Right lobe of liver (tissue), 6 donors: ENCODE measurements around the gene DNMT3A. TPM values are rescaled to one million over a fixed set of nuclear protein-coding genes. Genes with fewer than 3 reads are reported as not detected.

ENCODE experiments used
- ATAC-seq, 4 donors: fragments of 200-7000 bp; cut with Tn5 transposase; one replicate each; pipeline ENCODE4 v1.9.1; 2020; ENCODE audit warnings: mild to moderate bottlenecking in 4 of 4, moderate library complexity in 4 of 4
- DNase-seq, 3 donors: peaks; one replicate each; pipeline ENCODE4 v3.0.0-alpha.2; 2020
- H3K27ac ChIP-seq, 3 donors: fragments of 200-600 bp; one replicate each; pipeline ENCODE4 v1.8.0; 2022
- H3K27me3 ChIP-seq, 2 donors: fragments of 200-600 bp; one replicate each; pipeline ENCODE4 v1.8.0; 2022
- H3K36me3 ChIP-seq, 4 donors: fragments of 200-600 bp; sonication (generic) in 1 of 4; one replicate each; pipeline versions ENCODE4 v1.5.1 to v1.8.0; 2017 to 2022; ENCODE audit warnings: control low read depth in 1 of 4
- H3K4me1 ChIP-seq, 4 donors: fragments of 200-600 bp; sonication (generic) in 1 of 4; one replicate each; pipeline versions ENCODE4 v1.5.1 to v1.8.0; 2017 to 2022; ENCODE audit warnings: control low read depth in 1 of 4
- H3K4me3 ChIP-seq, 3 donors: fragments of 200-600 bp; one replicate each; pipeline ENCODE4 v1.8.0; 2022
- H3K9me3 ChIP-seq, 4 donors: fragments of 200-600 bp; sonication (generic) in 1 of 4; one replicate each; pipeline versions ENCODE4 v1.5.1 to v1.8.0; 2017 to 2022; ENCODE audit warnings: control low read depth in 1 of 4
- CTCF ChIP-seq, 4 donors: fragments of 200-600 bp in 3 of 4; fragments of 450-650 bp in 1 of 4; IDR thresholded peaks; one replicate each; pipeline versions ENCODE4 v1.5.1 to v1.8.0; 2016 to 2022; ENCODE audit warnings: antibody characterized with exemption in 4 of 4, mild to moderate bottlenecking in 2 of 4
- POLR2A ChIP-seq: fragments of 450-650 bp; IDR thresholded peaks from one replicate; pipeline ENCODE4 v1.6.1; 2017; ENCODE audit warnings: antibody characterized with exemption, mild to moderate bottlenecking
- WGBS: methylation state at CpG from one replicate; pipeline ENCODE4 v1.1.6; 2018; ENCODE audit warnings: low coverage, low lambda C conversion rate; ENCODE audit not compliant: insufficient coverage; ENCODE audit errors: missing lambda C conversion rate; 5-methylcytosine and 5-hydroxymethylcytosine counted together
- intact Hi-C, 2 donors: fragments of 100-400 bp; cut with DNase I; formaldehyde crosslinking; loops; one replicate each; pipeline versions ENCODE4 v1.11.2 to v1.14.1; 2022
- microRNA counts: library from miRNA; unstranded; fragments of <30 nt; microRNA quantifications from one replicate; lab custom pipeline; 2016
- microRNA-seq, 2 donors: library from miRNA; unstranded; fragments of <30 nt; microRNA quantifications; one replicate each; pipeline ENCODE4, GENCODE V29; 2019 to 2020
- small RNA-seq, 2 experiments: library from RNA; depleted of rRNA; stranded (forward); fragments of <200 nt; gene quantifications; one replicate each; pipeline ENCODE3, GENCODE V24; 2016
- total RNA-seq, 6 experiments: library from RNA; depleted of rRNA in 2 of 6; stranded (reverse); fragments of >200 nt in 2 of 6; fragmentation: NEBNext Ultra II Directional in 3 of 6; extraction: Animal tissue kit (Norgen Biotek cat#: 25700) in 3 of 6; gene quantifications; one replicate each; pipeline versions ENCODE4 v1.1.0 to v1.2.4, GENCODE V29; 2016 to 2023
- donor health status: DM: no; HTN: yes; CAD: no.
- donor health status: DM: no; HTN: no; CAD: no.
- donor health status: DM: no; HTN: no; CAD: no.
- donor health status: DM: no; HTN: yes; CAD: no.
- donor health status: DM: no; HTN: yes; CAD: no.

The DNMT3A gene
- total RNA-seq, 6 experiments from 2014 or later: 4.9 to 13.3 (median 9.3) TPM

DNA sequence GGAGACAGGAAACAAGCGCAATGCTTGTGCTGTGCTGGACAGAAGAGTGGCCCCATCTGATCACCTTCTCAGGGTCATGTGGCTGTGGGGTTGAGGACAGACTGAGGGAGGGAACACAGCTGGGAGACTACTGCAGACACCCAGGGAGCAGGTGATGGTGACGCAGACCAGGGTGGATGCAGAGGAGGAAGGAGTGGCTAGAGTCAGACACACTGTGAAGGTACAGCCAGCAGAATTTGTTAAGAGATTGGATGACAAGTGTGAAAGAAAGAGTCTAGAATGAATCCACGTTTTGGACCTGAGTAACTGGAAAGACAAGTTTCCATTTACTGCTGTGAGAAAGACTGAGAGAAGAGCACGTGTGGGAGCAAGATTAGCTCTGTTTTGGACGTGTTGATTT is 157.5 kb downstream of the DNMT3A start:
- 23% methylated on average over 3 of the region's 5 CpGs for WGBS
- intact Hi-C loops: no loop called here
- Histone ChIP-seq H3K4me1 (no peaks in the 10 kb centered on the region), H3K36me3 (no peaks in the 10 kb centered on the region), H3K27ac (no peak overlapping the region), H3K4me3 (no peak overlapping the region), H3K27me3 (no peaks in the 10 kb centered on the region), H3K9me3 (no peaks in the 10 kb centered on the region)
- DNase-seq (no peak), ATAC-seq (no peak)
- TF ChIP-seq POLR2A (no peak), CTCF (IDR thresholded peaks at IDR 0.05) (no peak)

DNA sequence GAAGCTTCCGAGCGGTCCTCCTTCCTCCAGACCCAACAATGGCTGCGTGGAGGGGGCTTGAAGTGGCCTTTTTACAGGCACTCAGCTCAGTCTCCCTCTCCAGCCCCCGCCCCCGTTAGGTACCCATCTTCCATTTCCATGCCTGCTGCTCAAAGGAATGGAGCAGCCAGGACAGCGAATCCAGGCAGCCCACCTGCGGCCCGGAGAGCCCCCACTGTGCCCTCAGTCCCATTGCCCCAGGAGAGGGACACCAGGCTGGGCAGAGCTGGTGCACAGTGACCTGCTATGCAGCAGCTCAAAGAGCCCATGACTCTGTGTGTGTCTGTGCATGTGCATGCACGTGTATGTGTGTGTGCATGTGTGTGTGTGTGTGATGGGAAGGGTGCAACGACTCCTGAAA is 162.7 kb downstream of the DNMT3A start:
- no peak for DNase-seq
- no peaks in the 10 kb centered on the region for H3K36me3 ChIP-seq
- intact Hi-C loops: no loop called here

More for the DNA sequence above, 162.7 kb downstream of the DNMT3A start:
- Histone ChIP-seq H3K27me3 (no peaks in the 10 kb centered on the region), H3K27ac (no peak overlapping the region), H3K9me3 (no peaks in the 10 kb centered on the region), H3K4me1 (no peaks in the 10 kb centered on the region), H3K4me3 (no peak overlapping the region)
- TF ChIP-seq POLR2A: no peak
- ATAC-seq: peak in 1 of 4 donors; percentile 26
- WGBS: 43% methylated on average over 2 of the region's 10 CpGs

MicroRNA genes within 50 kb of the gene (microRNA counts, 767-probe panel; counts per million panel counts)
- microRNA hsa-miR-1301 (lab: Ali Mortazavi, UCI): 237 counts per million

Small RNAs within 50 kb of the gene (microRNA-seq; reads per million reads assigned to microRNA genes)
- 98.3 to 227 reads per million in 2 donors for gene MIR1301

Small RNAs within 50 kb of the gene (small RNA-seq; reads per million reads assigned to genes)
- 0.52 to 0.68 reads per million in 2 experiments for gene MIR1301

Other genes with a start within 250 kb of the DNMT3A start
- gene POMC, start 173.3 kb downstream of the DNMT3A start, total RNA-seq: 1 to 10 TPM in 2 of 6 experiments, under 1 TPM in 4; 0.30 to 1.6 (median 0.57) TPM